IPS DF 4.7 (cell line): ENCODE measurements around the gene SETBP1.

Source experiments
- DNase-seq: peaks from one replicate; pipeline ENCODE4 v3.0.0-alpha.2; 2013; ENCODE audit warnings: low spot score; ENCODE audit errors: extremely low read depth

The SETBP1 gene

DNA sequence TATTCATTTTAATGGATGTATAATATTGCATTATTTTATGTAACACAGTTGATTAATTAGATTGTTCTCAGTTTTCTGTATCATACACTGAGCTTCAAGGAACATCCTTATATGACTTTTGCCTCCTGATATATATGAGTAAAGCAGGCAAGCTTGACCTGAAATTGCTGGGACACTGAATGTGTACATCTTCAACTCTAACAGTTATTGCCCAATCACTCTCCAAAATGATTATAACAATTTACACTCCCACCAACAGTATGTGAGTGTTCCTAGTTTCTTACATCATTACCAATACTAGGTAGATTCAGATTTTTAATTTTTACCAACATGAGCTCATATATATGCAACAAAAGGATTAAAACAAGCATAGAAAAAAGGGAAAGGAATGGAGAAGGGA is 379.4 kb downstream of the SETBP1 start:
- no peak for DNase-seq

DNA sequence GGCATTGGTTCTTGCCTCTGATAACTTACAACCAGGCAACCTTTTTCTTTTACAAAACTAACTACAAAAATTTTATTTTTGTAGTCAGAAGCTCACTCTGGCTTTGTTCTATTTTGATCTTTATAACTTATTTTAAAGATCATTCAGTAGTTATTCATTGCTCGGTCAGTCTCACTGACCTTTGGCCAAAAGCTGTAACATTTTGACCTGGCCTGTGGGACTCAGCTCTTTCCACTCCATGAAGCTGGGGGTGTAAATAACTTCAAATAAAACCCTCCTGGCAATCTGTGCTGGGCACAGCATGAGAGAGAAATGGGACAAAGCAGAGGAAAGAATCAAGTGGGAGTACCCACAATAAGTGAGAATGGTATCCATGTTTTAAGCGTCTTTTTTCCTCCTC is 380.7 kb downstream of the SETBP1 start:
- no peak for DNase-seq

DNA sequence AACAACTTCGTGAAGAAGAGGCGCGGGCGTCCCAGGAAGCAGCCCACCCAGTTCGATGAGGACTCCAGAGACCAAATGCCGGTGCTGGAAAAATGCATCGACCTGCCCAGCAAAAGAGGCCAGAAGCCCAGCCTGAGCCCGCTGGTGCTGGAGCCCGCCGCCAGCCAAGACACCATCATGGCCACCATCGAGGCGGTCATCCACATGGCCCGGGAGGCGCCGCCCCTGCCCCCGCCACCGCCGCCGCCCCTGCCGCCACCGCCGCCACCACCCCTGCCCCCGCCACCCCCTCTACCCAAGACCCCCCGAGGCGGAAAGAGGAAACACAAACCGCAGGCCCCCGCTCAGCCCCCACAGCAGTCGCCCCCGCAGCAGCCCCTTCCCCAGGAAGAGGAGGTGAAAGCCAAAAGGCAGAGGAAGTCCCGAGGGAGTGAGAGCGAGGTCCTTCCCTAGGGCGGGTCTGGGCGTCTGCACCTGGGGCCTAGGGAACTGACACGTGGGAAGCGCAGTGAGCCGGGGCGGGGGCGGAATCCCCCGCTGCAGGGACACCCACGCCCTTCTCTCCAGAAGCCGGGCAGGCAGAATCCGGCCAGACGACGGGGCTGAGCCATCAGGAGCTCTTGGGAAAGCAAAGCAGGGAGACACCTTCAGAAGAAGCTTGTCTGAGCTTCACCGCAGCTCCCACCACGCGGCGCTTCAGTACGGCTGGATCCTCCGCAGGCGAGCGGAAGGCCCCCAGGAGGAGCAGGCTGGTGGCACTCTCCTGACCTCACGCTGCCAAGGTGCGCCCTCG is 382.8 kb downstream of the SETBP1 start:
- DNase-seq, result no peak

- no peak for DNase-seq
These were observed 385.5 kb downstream of the SETBP1 start for GRCh38 chr18:45066210-45066609.

- no peak for DNase-seq
These were observed 386.2 kb downstream of the SETBP1 start for GRCh38 chr18:45066886-45067285.

DNA sequence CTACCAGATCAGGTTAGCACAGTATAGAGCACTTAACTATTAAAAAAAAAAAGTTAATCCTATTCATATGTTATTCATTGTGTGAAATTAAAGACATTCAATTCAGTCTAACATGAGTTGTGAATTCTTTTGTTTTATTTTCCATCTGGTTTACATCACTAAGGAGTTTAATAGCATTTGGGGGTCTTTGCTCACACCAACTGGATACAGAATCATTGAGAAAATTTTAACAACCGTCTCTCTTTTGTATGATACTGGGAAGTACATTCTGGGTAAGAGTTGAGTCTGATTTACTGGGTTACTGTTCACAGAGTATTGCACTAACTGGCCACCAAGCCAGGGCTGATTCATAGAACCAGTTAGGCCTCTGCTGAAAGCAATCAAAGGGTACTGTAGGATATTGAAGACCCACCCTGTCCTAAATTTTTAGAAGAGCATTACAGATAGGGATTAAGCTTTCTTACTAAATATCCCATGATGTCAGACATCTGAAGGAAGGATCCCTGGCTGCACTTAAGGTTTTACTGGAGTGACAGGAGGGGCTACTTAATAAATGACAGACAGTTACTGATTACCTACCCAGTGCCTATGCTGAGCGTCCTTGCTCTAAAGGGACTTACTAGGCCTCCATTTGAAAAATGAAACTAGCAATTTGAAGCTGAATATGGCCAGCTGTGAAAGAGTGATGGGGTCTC is 387.9 kb downstream of the SETBP1 start:
- no peak for DNase-seq

GRCh38 chr18:45069546-45069945 is 388.9 kb downstream of the SETBP1 start:
- no peak for DNase-seq

- no peak for DNase-seq
These were observed 391.3 kb downstream of the SETBP1 start for GRCh38 chr18:45071956-45072355.

- DNase-seq, result no peak
These were observed 392.9 kb downstream of the SETBP1 start for GRCh38 chr18:45073556-45073955.

GRCh38 chr18:45081566-45082181 is 401.0 kb downstream of the SETBP1 start:
- no peak for DNase-seq

GRCh38 chr18:45083226-45083855 is 402.7 kb downstream of the SETBP1 start:
- no peak for DNase-seq

- DNase-seq, result no peak
These were observed 403.5 kb downstream of the SETBP1 start for GRCh38 chr18:45084206-45084605.

GRCh38 chr18:45085916-45086624 is 405.4 kb downstream of the SETBP1 start:
- no peak for DNase-seq

- DNase-seq, result no peak
These were observed 406.1 kb downstream of the SETBP1 start for GRCh38 chr18:45086777-45087176.

DNA sequence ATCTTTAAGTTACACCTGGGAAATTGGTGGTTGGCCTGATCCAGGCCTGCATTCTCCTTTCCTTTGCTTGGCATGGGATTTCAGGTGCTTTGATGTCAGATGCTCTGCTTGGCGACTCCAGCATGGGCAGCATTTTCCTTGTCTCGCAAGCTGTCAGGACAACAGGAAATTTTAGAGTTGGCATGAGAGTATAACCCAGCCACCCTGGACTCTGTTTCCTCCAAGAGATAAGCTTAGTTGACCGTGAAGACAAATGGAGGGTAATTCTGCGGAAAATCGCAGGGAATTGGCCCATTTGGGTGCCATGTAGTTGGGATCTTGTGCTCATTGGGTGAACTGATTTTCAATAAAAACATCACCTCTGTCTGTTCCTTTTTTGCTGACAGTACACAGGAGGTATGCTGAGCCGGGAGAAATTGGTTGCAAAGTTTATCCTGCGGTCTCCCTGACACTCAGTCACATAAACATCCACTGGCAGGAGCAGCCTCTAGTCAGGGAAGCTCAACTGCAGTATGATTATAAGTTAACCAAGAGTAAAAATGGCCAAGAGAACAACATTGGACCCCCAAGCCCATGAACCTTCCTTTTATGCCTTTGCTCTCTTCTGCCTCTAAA is 409.9 kb downstream of the SETBP1 start:
- no peak for DNase-seq

DNA sequence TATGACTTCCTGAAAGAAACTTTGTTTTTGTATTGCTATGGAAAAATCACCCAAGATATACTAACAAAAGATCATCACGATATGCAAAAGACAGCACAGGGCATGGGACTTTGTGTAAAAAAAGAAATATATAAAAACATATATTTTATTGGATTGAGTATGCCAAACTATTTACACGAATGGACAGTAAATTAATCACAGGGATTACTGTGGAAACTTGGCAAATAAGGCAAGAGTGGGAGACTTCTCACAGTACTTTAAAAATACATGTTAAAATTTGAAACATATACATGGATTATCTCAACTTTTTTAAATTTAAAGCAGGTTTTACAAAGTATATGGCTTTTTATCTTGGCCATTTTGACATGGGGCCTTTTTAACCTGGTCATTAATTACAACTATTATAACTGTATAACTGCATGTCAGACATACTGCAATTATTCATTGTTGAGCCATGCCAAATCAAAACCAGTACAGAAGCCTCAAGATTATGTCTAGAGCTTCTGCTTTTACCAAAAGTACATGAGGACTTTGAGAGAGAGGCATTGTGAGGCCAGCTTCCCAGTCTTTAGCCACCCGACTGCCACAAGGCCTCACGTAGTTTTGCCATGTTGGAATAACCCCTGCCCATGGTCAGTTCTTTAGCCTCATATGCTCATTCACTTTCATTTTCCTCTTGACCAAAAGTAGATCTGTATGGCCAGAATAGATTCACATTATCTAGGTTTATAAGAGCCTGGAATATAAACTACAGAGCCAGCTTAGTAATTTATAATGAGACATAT is 419.8 kb downstream of the SETBP1 start:
- DNase-seq, result no peak

DNA sequence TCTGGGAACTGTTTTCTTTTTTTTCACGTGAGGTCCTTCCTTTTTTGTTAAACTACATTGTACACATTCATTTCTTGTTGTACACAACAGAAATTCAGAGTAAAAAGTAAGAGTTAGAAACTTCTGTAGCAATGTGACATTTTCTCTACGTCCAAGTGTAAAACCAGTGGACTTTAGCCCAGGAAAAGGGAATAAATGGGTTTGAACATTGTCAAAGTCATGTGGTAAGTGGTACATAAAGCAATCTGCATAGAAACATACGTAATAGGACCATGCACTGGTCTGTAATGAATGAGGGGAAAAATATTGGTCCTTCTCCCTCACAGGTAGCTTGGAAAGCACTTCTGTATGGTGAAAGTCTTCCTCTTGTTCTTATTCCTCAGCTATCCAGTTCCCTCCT is 421.4 kb downstream of the SETBP1 start:
- DNase-seq, result no peak

- no peak for DNase-seq
These were observed 422.2 kb downstream of the SETBP1 start for GRCh38 chr18:45102863-45103262.

DNA sequence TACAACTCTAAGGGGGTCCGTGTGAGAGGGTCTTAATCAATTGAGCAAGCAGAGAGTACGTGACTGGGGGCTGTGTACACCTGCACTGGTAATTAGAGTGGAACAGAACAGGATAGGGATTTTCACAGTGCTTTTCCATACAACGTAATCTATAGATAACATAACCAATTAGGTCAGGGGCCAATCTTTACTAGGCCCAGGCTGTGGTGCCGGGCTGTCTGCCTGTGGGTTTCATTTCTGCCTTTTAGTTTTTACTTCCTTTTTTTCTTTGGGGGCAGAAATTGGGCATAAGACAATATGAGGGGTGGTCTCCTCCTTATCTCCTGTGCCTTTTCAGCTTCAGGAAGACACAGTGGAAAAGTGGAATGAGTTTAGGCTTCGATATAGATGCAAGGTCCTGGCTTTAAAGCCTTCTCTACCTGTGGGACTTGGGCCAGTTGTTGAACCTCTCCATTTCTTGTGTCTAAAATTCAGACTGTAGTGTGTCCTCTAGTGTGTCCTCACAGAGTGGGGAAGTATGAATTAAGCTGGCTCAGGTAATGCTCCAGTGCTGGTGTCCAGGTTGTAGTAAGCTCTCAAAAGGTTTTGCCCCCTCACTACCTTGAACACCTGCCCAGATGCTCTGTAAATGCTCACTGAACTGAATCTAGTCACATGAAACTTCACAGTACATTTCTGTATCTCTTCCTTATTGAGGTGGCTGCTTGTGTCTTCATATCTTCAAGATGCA is 422.8 kb downstream of the SETBP1 start:
- DNase-seq, result no peak

DNA sequence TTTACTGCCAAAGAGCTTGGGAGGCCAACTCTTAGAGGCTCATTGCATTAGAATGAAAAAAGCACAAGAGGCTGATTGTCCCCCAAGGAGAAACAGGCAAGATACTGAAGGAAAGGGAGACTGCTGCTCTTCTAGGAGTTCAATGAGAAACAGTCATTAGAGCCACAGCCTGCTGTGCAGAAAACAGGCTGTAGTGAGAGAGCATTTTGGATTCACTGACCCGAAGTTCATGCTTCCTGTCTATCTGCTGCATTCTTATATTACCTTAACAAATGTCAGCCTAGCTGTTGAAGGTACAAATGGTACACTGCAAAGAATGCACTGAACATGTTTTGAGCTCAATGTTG is 423.3 kb downstream of the SETBP1 start:
- DNase-seq, result no peak
